AG04449 (cell line): ENCODE results near the gene EEPD1.

Experiments used
- CTCF ChIA-PET: fragments of 350-600 bp; formaldehyde crosslinking; extraction: SDS; loops from one replicate; lab custom pipeline; 2021; ENCODE audit warnings: antibody characterized with exemption; lab: Yijun Ruan, JAX
- POLR2A ChIA-PET: fragments of 400-600, 350-600 bp; formaldehyde crosslinking; extraction: SDS; loops from one replicate; lab custom pipeline; 2020; ENCODE audit warnings: antibody characterized with exemption, inconsistent platforms; lab: Yijun Ruan, JAX
- DNase-seq: peaks from one replicate; pipeline ENCODE4 v3.0.0-alpha.2; 2010; ENCODE audit warnings: low read depth, low spot score
- H3K4me3 ChIP-seq: 2 replicates; pipeline ENCODE4 v1.5.1; 2011; ENCODE audit warnings: low read depth, mild to moderate bottlenecking, control low read depth, low read length
- TF ChIP-seq, protein P1 (sequence below): IDR thresholded peaks from one replicate; pipeline ENCODE4 v1.5.1; 2011; ENCODE audit warnings: mild to moderate bottlenecking, moderate library complexity, low read length, control low read depth, inconsistent platforms; ENCODE audit not compliant: insufficient read depth; ENCODE audit errors: missing control alignments

EEPD1 gene

DNA sequence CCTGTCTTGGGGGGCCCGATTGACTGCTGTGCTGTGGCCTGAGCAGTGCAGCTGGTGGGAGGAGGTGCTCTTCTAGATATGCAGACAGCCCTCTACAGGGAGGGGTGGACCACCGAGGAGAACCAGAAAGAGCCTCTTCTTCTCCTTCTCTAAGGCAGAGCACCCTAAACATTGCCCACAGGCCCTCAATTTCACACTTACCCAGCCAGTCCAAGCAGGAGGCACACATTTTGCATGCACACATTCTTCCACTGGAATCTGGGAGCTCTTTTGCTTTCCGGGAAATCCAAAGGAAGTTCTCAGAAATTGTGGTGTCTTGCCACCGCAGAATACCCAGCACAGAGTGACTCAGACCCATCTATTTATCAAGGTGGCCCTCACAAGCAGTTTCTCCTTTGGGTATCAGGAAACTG lies 45.8 kb downstream of the EEPD1 start:
- POLR2A ChIA-PET, result interaction anchor here (0.7 kb wide), 1 partner anchor 45 kb away, joined by 3 read pairs; no protein-coding TSS in a partner anchor
- TF ChIP-seq, protein P1, sequence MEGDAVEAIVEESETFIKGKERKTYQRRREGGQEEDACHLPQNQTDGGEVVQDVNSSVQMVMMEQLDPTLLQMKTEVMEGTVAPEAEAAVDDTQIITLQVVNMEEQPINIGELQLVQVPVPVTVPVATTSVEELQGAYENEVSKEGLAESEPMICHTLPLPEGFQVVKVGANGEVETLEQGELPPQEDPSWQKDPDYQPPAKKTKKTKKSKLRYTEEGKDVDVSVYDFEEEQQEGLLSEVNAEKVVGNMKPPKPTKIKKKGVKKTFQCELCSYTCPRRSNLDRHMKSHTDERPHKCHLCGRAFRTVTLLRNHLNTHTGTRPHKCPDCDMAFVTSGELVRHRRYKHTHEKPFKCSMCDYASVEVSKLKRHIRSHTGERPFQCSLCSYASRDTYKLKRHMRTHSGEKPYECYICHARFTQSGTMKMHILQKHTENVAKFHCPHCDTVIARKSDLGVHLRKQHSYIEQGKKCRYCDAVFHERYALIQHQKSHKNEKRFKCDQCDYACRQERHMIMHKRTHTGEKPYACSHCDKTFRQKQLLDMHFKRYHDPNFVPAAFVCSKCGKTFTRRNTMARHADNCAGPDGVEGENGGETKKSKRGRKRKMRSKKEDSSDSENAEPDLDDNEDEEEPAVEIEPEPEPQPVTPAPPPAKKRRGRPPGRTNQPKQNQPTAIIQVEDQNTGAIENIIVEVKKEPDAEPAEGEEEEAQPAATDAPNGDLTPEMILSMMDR, result no peak
- no peak overlapping the region for H3K4me3 ChIP-seq
- no peak for DNase-seq
- CTCF ChIA-PET, result interaction anchor here (1.3 kb wide), 1 partner anchor 10 kb away, joined by 3 read pairs; no protein-coding TSS in a partner anchor

DNA sequence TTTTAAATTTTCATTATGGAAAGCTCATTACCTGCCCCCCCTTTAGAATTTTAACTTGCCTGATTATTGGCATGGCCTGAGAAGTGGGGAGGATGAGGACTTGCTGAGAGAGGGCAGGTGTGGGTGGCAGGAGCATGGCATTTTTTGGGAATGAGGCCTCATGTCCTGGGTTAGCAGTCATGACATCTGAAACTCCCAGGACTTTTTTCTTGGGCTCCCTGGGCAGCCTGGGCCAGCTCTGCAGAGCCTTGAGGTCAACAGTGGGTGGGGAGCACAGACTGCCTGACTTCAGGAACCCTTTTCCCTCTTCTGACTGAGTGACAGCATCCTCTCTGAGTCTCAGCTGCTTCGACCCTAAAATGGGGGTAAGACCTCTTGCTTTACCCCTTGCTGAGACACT lies 46.3 kb downstream of the EEPD1 start:
- TF ChIP-seq, protein P1, result no peak
- no peak for DNase-seq
- POLR2A ChIA-PET, result no interaction called here
- H3K4me3 ChIP-seq, result no peak overlapping the region
- CTCF ChIA-PET, result interaction anchor here (0.8 to 1.3 kb wide), 2 partner anchors 8 to 10 kb away, joined by 3 to 4 read pairs; no protein-coding TSS in a partner anchor

DNA sequence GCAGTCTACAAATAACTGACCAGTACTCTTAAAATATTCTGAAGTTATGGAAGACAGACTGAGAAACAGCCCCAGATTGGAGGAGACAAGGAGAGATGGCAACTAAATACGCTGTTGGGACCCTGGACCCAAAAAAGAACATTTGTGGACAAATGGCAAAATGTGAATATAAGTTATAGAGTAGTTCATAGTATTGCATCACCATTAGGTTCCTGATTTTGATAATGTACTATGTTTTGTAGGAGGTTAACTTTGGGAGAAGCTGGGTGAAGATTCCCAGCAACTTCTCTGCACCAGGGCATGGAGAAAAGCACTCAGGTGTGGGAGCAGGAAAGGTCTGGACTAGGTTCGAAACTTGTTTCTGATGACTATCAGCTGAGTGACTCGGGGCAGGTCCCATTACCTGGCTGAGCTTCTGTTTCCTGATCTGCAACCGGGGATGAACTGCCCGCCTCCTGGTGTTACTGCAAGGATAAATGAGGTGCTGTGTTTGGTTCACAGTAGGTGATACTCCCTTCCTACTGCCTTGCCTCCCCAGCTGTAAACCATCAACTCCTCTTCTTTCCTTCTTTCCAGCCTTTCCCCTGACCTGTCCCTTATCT lies 48.2 kb downstream of the EEPD1 start:
- H3K4me3 ChIP-seq, result no peak overlapping the region
- ChIA-PET POLR2A (no interaction called here), CTCF (no interaction called here)
- TF ChIP-seq, protein P1, result no peak
- DNase-seq, result no peak

DNA sequence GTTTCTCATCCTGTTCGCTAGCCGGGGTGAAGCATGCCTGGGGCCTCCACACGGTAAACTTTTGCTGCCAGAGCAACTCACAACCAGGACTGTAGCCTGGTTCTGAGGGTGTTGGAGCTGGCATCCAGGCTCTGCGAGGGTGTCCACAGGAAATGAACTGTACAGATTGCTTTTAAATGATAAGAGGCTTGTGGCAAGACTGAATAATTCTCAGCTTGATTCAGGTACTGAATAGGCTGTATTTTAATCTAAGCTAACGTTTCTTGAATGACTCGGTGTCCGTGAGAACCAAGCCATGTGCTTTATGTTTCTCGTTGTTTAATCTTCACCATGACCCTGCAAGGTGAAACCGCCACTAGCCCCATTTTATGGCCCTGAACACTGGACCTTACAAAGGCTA lies 49.3 kb downstream of the EEPD1 start:
- ChIA-PET POLR2A (interaction anchor here (0.8 kb wide), 1 partner anchor 10 kb away, joined by 3 read pairs; no protein-coding TSS in a partner anchor), CTCF (interaction anchor here (1.0 kb wide), 1 partner anchor 22 kb away, joined by 3 read pairs; no protein-coding TSS in a partner anchor)
- TF ChIP-seq, protein P1, result no peak
- no peak overlapping the region for H3K4me3 ChIP-seq
- no peak for DNase-seq

DNA sequence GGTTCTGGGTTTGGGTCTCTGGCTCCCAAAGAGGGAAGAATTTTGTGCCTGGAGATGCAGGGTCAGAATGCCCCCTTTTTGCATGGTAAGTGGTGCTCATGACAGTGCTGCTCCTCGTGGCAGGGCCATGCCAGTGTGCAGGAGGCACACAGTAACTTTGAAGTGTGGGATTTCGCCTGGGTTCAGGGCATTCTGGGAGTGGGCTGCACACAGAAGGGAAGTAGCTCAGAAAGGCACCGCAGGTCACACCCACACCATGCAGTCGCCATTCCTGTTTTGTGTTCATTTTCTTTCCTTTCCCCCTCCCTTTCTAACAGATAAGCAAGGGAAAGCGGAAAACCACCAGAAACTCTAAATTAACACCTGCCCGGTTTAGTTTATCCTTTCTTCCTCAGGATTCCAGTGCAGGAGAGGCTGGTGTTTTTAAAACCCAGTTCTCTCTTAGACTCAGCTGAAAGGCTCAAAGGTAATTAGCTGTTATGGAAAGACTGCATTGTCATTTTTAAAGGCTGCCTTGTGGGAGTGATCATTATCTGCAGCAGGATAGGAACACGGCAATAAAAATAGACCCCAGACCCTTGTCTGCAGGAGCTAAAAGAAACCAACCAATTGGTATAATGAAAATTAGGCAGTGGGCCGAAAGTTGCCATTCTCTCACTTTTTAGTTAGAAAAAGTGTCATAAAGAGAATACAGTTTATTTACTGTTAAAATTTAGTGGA lies 50.2 kb downstream of the EEPD1 start:
- CTCF ChIA-PET, result interaction anchor here (0.6 to 1.0 kb wide), 2 partner anchors 23 to 518 kb away, joined by 3 read pairs; no protein-coding TSS in a partner anchor
- no peak for DNase-seq
- no peak overlapping the region for H3K4me3 ChIP-seq
- POLR2A ChIA-PET, result interaction anchor here (0.8 kb wide), 1 partner anchor 10 kb away, joined by 3 read pairs; no protein-coding TSS in a partner anchor
- TF ChIP-seq, protein P1, result no peak
